Measurements from ENCODE around the gene DCAF4L1.

Gene DCAF4L1
- long read RNA-seq, donor 1 = 0 reads
- long read RNA-seq, donor 2 = 0 reads
- long read RNA-seq, donor 3, full-length matches to known transcripts = 1 of 1 reads
- long read RNA-seq, donor 3, partial matches to known transcripts = 0 of 1 reads
- long read RNA-seq, donor 3, other reads (novel, unspliced or antisense) = 0 of 1 reads
- long read RNA-seq, donor 4, full-length matches to known transcripts = 2 of 2 reads
- long read RNA-seq, donor 4, partial matches to known transcripts = 0 of 2 reads
- long read RNA-seq, donor 4, other reads (novel, unspliced or antisense) = 0 of 2 reads
- long read RNA-seq, donor 5 = 0 reads
- long read RNA-seq, donor 6, full-length matches to known transcripts = 2 of 2 reads
- long read RNA-seq, donor 6, partial matches to known transcripts = 0 of 2 reads
- long read RNA-seq, donor 6, other reads (novel, unspliced or antisense) = 0 of 2 reads
- long read RNA-seq, donor 7 = 0 reads
- long read RNA-seq, donor 8, full-length matches to known transcripts = 1 of 1 reads
- long read RNA-seq, donor 8, partial matches to known transcripts = 0 of 1 reads
- long read RNA-seq, donor 8, other reads (novel, unspliced or antisense) = 0 of 1 reads

GRCh38 chr4:41981456-41981855 lies at the start of gene DCAF4L1:
DCAF4L1 (plus strand) TSS chr4:41981756; CDS start chr4:41981793, 37 bp downstream.
- no peak for DNase-seq

- no peak for DNase-seq
Observed at GRCh38 chr4:41932988-41933387, 48.6 kb upstream of the DCAF4L1 start.

DNA sequence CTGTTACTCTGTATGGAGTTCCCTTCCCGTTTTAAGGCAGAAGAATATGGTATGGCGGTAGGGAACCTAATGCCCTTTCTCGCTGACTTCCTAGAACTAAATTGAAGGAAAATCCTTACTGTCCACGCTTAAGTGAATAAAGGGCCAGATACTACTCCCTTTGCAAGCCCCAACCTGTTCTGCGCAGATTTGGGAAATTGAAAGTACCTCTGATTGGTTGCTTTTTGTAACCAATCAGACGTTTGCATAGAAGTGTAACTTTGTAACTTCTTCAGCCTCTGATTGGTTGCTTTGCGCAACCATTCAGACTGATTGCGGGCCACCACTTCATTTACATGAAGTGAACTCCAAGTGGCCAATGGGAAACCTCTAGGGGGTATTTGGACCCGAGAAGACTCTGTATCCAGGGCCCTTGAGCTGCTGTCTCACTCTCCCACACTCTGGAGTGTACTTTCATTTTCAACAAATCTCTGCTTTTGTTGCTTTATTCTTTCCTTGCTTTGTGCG lies 47.5 kb upstream of the DCAF4L1 start:
- no peak for DNase-seq

GRCh38 chr4:41934514-41934900 lies 47.0 kb upstream of the DCAF4L1 start:
- no peak for DNase-seq

GRCh38 chr4:41934901-41935651 lies 46.5 kb upstream of the DCAF4L1 start, which contains the start of gene TMEM33:
TMEM33 (plus strand) TSS chr4:41935429; CDS start chr4:41935485, 56 bp downstream.
- DNase-seq = peak; percentile 95

- DNase-seq = no peak
Observed at GRCh38 chr4:41935652-41936021, 45.9 kb upstream of the DCAF4L1 start.

- no peak for DNase-seq
Observed at GRCh38 chr4:41939016-41939626, 42.4 kb upstream of the DCAF4L1 start.

GRCh38 chr4:41940834-41941233 lies 40.7 kb upstream of the DCAF4L1 start:
- no peak for DNase-seq

- no peak for DNase-seq
Observed at GRCh38 chr4:41943506-41943905, 38.0 kb upstream of the DCAF4L1 start.

DNA sequence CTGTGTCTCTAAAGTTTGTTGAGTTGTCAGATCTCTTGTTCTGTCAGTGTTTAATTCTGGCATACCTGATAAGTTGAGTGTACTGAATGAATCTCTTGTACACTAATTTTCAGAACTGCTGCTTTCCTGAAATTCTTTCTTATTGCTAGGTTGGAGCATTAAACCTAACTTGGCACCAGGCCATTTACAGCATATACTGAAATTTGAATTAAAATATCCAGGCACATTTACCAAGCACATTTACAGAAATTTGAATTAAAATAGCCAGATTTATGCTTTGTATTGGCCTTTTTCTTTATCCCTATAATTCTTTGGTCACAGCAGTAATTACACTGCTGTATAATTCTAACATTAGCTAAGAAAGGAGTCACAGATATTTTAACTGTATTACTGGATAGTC lies 37.5 kb upstream of the DCAF4L1 start:
- DNase-seq = no peak

GRCh38 chr4:41949531-41949930 lies 32.0 kb upstream of the DCAF4L1 start:
- DNase-seq = no peak

DNA sequence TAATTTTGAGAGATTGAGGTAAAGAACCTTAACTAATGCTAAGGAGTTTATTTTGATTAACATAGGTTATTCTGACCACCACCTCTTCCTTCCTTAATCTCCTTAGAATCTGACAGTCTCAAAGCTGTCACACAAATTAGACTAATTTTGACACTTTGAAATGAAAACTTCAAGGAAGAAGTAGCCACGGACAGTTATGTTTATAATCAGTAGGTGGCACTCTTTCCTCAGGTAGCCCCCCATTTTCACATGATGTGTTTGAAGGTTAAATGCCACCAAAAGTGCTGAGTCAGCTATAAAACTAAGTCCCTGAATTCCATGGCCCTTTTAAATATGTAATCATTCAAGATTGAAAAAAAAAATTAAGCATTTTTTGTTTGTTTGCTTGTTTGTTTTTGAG lies 23.9 kb upstream of the DCAF4L1 start:
- DNase-seq = no peak

DNA sequence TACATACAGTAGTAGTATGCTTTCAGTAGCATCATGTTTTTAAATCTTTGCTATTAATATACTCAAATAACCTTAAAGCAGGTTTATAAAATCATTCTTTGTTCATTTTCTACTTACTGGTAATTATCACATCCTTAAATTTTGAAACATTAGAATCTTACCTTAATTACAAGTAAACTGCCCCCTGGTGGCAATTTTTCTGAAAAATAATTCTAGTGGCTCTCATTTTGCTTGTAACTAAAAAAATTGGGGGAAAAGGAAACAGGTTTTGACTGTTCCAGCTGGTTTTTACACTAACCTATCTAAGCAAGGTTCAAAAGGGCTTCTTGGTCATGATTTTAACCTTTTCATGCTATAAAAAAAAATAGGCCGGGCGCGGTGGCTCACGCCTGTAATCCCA lies 18.5 kb upstream of the DCAF4L1 start:
- DNase-seq = no peak

DNA sequence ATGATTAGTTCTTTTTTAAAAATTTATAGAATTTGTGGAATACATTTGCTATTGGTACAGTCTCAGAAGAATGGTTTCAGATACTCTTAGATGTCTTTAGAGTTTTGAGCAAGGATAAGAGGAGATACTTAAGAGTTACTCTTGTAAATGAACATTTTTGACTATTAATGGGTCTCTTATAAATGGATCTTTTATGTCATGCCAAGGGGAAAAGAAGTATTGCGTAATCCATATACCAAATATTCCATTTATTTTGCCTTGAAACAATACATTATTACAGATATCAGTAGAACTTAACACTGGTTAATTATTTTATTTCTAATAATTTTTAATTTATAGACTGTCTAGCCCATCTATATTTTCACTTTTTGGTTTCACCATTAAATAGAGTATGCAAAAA lies 17.2 kb upstream of the DCAF4L1 start:
- no peak for DNase-seq

DNA sequence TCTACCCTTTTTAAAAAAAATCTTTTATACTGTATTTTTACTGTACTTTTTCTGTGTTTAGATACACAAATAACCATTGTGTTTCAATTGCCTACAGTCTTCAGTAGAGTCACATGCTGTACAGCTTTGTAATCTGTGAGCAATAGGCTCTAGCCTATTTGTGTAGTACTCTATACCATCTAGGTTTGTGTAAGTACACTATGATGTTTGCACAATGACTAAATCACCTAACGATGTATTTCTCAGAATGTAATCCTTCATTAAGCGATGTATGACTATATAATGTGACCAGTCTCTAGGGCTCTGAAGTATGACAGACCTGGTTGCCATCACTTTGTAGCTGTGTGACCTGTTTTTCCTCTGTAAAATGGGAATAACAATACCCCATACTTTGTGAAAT lies 14.2 kb upstream of the DCAF4L1 start:
- no peak for DNase-seq

GRCh38 chr4:41969671-41970070 lies 11.9 kb upstream of the DCAF4L1 start:
- no peak for DNase-seq

DNA sequence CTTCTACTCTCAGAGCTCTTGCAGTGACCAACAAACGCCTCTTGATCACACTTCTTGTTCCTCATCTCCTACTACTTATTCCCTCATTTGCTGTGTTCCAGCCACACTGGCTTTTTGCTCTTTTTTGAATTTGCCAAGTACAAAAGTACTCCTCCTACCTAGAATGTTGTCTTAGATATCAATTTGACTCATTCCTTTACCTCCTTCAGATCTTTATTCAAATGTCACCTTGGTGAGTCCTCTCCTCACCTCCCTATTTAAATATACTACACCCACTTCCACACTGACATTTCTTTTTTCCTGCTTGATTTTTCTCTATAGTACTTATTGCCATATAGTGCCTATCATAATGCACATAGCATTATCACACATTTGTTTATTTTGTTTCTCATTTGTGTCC lies 6.2 kb upstream of the DCAF4L1 start:
- no peak for DNase-seq

DNA sequence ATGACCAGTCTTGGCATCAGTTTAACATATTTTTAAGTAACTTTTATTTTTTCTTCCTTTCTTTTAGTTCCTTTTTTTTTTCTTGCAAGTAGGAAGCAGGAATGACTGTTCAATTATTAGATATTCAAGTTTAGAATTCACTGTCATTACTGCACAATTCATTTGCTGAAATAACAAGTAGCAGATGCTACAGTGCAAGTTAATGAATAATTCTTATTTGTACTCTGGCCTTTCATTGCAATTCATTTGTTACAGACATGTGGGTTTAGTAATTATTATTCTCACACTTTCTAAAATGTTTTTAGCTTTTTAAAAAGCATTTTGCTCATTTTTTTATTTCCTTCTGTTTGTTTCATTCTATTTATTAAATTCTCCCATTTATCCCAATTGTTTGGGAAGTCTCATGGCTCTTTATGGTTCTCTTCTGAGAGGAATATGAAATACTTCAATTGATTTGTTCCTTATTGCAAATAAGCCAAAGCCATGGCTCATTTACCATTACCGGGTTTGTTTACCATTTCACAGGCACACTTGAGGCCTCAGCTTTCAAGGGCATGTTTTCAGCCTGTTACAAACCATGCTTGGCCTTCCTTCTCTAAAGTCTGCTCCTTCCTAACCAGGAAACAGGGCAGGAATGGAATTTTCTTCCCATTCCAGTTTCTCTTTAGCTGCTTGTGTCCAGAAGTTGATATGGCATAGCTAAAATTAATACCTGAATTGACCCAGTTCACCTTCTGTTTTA lies 4.6 kb upstream of the DCAF4L1 start:
- no peak for DNase-seq

DNA sequence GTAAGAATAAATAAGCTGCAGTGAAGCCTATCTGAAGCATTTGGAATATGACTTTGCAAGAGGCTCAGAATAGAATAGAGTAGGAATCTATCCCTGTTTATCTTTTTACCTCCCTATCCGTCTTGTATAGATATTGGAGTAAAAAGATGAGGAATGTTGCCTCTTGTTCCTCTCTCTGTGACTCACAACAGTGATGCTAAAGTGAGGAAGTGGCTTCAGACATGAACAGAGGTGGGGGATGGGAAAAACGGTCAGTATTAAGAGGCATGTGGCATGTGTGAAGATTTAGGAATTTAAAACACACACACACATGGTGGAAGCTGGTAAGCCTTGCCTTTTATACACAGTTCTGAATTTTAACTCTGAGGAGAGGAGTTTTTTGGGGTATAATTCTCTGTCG lies 3.8 kb upstream of the DCAF4L1 start:
- no peak for DNase-seq

DNA sequence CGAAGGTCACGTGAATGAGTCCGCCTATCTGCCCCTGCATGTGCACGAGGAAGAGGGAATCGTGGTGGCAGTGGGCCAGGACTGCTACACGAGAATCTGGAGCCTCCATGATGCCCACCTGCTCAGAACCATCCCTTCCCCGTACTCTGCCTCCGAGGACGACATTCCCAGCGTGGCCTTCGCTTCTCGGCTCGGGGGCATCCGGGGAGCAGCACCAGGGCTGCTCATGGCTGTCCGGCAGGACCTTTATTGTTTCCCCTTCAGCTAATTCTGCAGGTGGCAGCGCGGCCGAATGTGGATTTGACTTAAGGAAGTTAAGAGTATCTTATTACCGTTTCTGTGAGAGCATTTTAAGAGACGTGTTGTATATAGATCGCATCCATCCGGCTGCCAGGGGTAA lies 1.2 kb downstream of the DCAF4L1 start:
- DNase-seq = no peak

- DNase-seq = no peak
Observed at GRCh38 chr4:41985151-41985550, 3.6 kb downstream of the DCAF4L1 start.

GRCh38 chr4:41989994-41990364 lies 8.4 kb downstream of the DCAF4L1 start:
- DNase-seq = no peak

Measured in right kidney (tissue), 9 donors.